RWPE1 (cell line): ENCODE results near the gene SCYGR3.
"Not testable (repeated sequence)": the region's sequence is repeated elsewhere in the genome, so short reads cannot be mapped to it uniquely, and the experiment has no call there.

Experiments used
- CTCF ChIA-PET: fragments of 350-600 bp; sonication (Branson Sonifier 250); formaldehyde crosslinking; extraction: SDS; loops from one replicate; lab custom pipeline; 2021; lab: Yijun Ruan, JAX
- POLR2A ChIA-PET: fragments of 400-600 bp; formaldehyde crosslinking; extraction: SDS; loops from one replicate; lab custom pipeline; 2020; ENCODE audit warnings: antibody characterized with exemption; ENCODE audit not compliant: low non-redundant PET; lab: Yijun Ruan, JAX
- DNase-seq: peaks from one replicate; pipeline ENCODE4 v3.0.0; 2012; ENCODE audit warnings: low spot score
- H3K27ac ChIP-seq: fragments of 450-650 bp; 2 replicates; pipeline ENCODE4 v1.5.1; 2017
- TF ChIP-seq, protein P1 (sequence below): fragments of 450-650 bp; conservative IDR thresholded peaks from 2 replicates; pipeline ENCODE4 v1.5.1; 2017; ENCODE audit warnings: low read depth, mild to moderate bottlenecking

The SCYGR3 gene

DNA sequence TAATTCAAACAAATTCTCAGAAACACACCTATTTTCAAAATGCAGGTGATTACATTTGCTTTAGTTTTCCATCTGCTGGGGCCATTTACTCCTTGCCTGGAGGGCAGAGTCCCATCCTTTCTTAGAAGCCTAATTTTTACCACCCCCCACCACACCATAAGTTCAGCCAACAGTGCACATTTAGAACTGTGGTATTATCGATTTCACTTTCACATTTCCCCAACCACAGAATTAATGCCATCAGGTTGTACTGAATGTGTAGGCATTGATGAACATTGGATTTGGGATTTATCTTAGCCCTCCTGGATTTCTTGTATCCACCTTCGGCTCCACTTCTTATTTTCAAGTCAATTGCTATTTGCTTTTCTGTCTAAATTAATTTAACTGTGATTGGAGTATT is 4.5 kb downstream of the SCYGR3 start:
- ChIA-PET CTCF (no interaction called here), POLR2A (no interaction called here)
- H3K27ac ChIP-seq: no peak overlapping the region
- TF ChIP-seq, protein P1, sequence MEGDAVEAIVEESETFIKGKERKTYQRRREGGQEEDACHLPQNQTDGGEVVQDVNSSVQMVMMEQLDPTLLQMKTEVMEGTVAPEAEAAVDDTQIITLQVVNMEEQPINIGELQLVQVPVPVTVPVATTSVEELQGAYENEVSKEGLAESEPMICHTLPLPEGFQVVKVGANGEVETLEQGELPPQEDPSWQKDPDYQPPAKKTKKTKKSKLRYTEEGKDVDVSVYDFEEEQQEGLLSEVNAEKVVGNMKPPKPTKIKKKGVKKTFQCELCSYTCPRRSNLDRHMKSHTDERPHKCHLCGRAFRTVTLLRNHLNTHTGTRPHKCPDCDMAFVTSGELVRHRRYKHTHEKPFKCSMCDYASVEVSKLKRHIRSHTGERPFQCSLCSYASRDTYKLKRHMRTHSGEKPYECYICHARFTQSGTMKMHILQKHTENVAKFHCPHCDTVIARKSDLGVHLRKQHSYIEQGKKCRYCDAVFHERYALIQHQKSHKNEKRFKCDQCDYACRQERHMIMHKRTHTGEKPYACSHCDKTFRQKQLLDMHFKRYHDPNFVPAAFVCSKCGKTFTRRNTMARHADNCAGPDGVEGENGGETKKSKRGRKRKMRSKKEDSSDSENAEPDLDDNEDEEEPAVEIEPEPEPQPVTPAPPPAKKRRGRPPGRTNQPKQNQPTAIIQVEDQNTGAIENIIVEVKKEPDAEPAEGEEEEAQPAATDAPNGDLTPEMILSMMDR: no peak
- DNase-seq: no peak

GRCh38 chr2:227608561-227609338 is 5.9 kb downstream of the SCYGR3 start:
- CTCF ChIA-PET: no interaction called here
- TF ChIP-seq, protein P1: no peak
- no peak overlapping the region for H3K27ac ChIP-seq
- POLR2A ChIA-PET: no interaction called here
- no peak for DNase-seq

DNA sequence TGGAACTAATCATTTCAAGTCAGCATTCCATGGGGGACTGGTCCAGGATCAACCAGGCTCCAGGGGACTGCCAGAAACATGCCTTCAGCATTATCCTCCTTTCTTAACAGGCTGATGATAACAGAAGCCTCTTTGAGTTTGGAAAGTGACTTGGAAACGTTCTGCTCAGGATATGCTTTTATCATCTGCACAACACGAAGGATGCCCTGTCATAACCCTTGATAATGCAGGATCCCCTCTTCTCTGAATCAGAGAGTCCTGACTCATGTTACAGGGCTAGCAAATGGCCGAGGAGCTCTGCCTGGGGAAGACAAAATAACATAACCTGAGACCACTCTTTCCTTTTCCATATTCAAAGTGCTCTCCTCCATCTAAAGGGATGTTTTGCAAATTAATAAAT is 6.7 kb downstream of the SCYGR3 start:
- ChIA-PET CTCF (interaction anchor here (0.6 kb wide), 1 partner anchor 277 kb away, joined by 3 read pairs; no protein-coding TSS in a partner anchor), POLR2A (no interaction called here)

DNA sequence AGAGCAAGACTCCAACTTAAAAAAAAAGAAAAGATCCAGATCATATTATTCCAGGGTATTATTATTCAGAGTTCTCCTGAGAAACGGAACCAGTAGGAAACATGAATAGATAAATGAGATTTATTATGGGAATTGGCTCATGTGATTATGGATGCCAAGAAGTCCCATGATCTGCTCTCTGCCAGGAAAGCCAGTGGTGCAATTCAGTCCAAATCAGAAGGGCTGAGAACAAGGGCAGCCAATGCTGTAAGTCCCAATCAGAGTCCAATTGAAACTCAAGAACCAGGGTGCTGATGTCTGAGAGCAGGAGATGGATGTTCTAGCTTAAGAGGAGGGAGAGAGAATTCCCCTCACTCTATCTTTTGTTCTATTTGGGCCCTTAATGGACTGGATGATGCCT is 8.2 kb downstream of the SCYGR3 start:
- POLR2A ChIA-PET: no interaction called here
- CTCF ChIA-PET: interaction anchor here (0.6 kb wide), 1 partner anchor 10 kb away, joined by 3 read pairs; no protein-coding TSS in a partner anchor

More for the DNA sequence above, 6.7 kb downstream of the SCYGR3 start:
- TF ChIP-seq, protein P1: no peak
- no peak overlapping the region for H3K27ac ChIP-seq
- DNase-seq: no peak

GRCh38 chr2:227602358-227602757 is 12.3 kb downstream of the SCYGR3 start:
- ChIA-PET CTCF (no interaction called here), POLR2A (no interaction called here)
- TF ChIP-seq, protein P1: no peak
- H3K27ac ChIP-seq: no peak overlapping the region
- DNase-seq: no peak

More for the DNA sequence above, 8.2 kb downstream of the SCYGR3 start:
- H3K27ac ChIP-seq: no peak overlapping the region
- no peak for DNase-seq
- TF ChIP-seq, protein P1: no peak

GRCh38 chr2:227598835-227599503 is 15.7 kb downstream of the SCYGR3 start, which contains the start of gene SCYGR2:
SCYGR2 (plus strand) TSS chr2:227598893; CDS start chr2:227598893, 0 bp downstream.
- H3K27ac ChIP-seq, POLR2A ChIA-PET, DNase-seq: not testable (repeated sequence)
- CTCF ChIA-PET: interaction anchor here (0.7 kb wide), 1 partner anchor 94 kb away, joined by 3 read pairs; no protein-coding TSS in a partner anchor
